ENCODE data around the gene MEN1. TPM values are rescaled to one million over a fixed set of nuclear protein-coding genes. Genes with fewer than 3 reads are reported as not detected.

Gene MEN1
- total RNA-seq, 1 experiment from 2014 or later = 32.7 TPM

GRCh38 chr11:64804346-64805210 lies 5.8 kb downstream of the MEN1 start:
- H3K4me1 ChIP-seq = peaks cover 16% of the 10 kb centered on the region
- H3K27me3 ChIP-seq (replicated peaks; ENCODE audit: control insufficient read depth, insufficient read depth, low read length) = no peaks in the 10 kb centered on the region
- peak overlapping the region; percentile 87 for H3K4me3 Mint-ChIP-seq (ENCODE audit: unreplicated experiment)
- peak overlapping the region; percentile 59 for H3K4me3 ChIP-seq (ENCODE audit: low read depth, low read length)
- no peak for TF ChIP-seq CTCF (IDR thresholded peaks at IDR 0.05; ENCODE audit: insufficient read depth in 1 of 2, low read depth in 1 of 2, low read length in 1 of 2, severe bottlenecking in 1 of 2, unreplicated experiment in 1 of 2)
- H3K36me3 ChIP-seq (ENCODE audit: control insufficient read depth, insufficient read depth, low read length) = peaks cover 2% of the 10 kb centered on the region; the same call in 1 of the 2 replicates
- peak overlapping the region; percentile 76 for H3K27ac Mint-ChIP-seq (ENCODE audit: unreplicated experiment)
- peaks cover 9% of the 10 kb centered on the region for H3K4me1 Mint-ChIP-seq (ENCODE audit: low read depth, unreplicated experiment)
- BruUV-seq (replicated peaks) = no TSS peak
- ChIA-PET CTCF (interaction anchor here (0.8 to 1.0 kb wide), 2 partner anchors 26 to 40 kb away, joined by 3 to 8 read pairs; partner anchors contain the start of genes CDC42BPG and SF1), POLR2A (interaction anchor here (0.6 to 1.9 kb wide), 3 partner anchors 26 to 693 kb away, joined by 3 to 18 read pairs (median 3); partner anchors contain the start of genes CDC42BPG and SF1)
- intact Hi-C loops (cut with micrococcal nuclease; ENCODE audit: unreplicated experiment) = loop anchor here (5.0 kb wide), 2 partner anchors 38 to 88 kb away; partner anchors contain the start of gene CDC42BPG
- no peaks in the 10 kb centered on the region for H3K9me3 ChIP-seq
- no peaks in the 10 kb centered on the region for H3K9me3 Mint-ChIP-seq (ENCODE audit: unreplicated experiment)
- H3K36me3 Mint-ChIP-seq (ENCODE audit: insufficient read depth, unreplicated experiment) = peaks cover 16% of the 10 kb centered on the region
- DNase-seq = peak in 1 of 2 experiments; percentile 15
- H3K27me3 Mint-ChIP-seq (ENCODE audit: insufficient read depth, unreplicated experiment) = no peaks in the 10 kb centered on the region

- Histone ChIP-seq H3K36me3 (ENCODE audit: control insufficient read depth, insufficient read depth, low read length) (peaks cover 2% of the 10 kb centered on the region; the same call in 1 of the 2 replicates), H3K9me3 (no peaks in the 10 kb centered on the region), H3K4me1 (peaks cover 16% of the 10 kb centered on the region), H3K27me3 (replicated peaks; ENCODE audit: control insufficient read depth, insufficient read depth, low read length) (no peaks in the 10 kb centered on the region), H3K4me3 (ENCODE audit: low read depth, low read length) (peak overlapping the region; percentile 59)
- CTCF ChIA-PET = interaction anchor here (0.5 to 1.0 kb wide), 4 partner anchors 15 to 1010 kb away, joined by 3 to 8 read pairs (median 4); partner anchors contain the start of genes CDC42BPG and SF1
- Mint-ChIP-seq H3K4me1 (ENCODE audit: low read depth, unreplicated experiment) (peaks cover 9% of the 10 kb centered on the region), H3K27ac (ENCODE audit: unreplicated experiment) (peak overlapping the region; percentile 76), H3K27me3 (ENCODE audit: insufficient read depth, unreplicated experiment) (no peaks in the 10 kb centered on the region), H3K36me3 (ENCODE audit: insufficient read depth, unreplicated experiment) (peaks cover 16% of the 10 kb centered on the region), H3K4me3 (ENCODE audit: unreplicated experiment) (peak overlapping the region; percentile 87), H3K9me3 (ENCODE audit: unreplicated experiment) (no peaks in the 10 kb centered on the region)
- no peak for TF ChIP-seq CTCF (IDR thresholded peaks at IDR 0.05; ENCODE audit: insufficient read depth in 1 of 2, low read depth in 1 of 2, low read length in 1 of 2, severe bottlenecking in 1 of 2, unreplicated experiment in 1 of 2)
- TSS peak; percentile 85 for BruUV-seq (replicated peaks)
- POLR2A ChIA-PET = interaction anchor here (0.6 to 1.9 kb wide), 3 partner anchors 25 to 694 kb away, joined by 3 to 18 read pairs (median 3); partner anchors contain the start of genes CDC42BPG and SF1
- intact Hi-C loops (cut with micrococcal nuclease; ENCODE audit: unreplicated experiment) = loop anchor here (2.0 to 5.0 kb wide), 3 partner anchors 25 to 88 kb away; partner anchors contain the start of genes CDC42BPG and SF1
- no peak for DNase-seq
Observed at GRCh38 chr11:64803846-64804345, 6.5 kb downstream of the MEN1 start.

All from Caco-2 (cell line).